Sigmoid colon (tissue), 4 donors: ENCODE data around the gene RANBP9.

Experiments
- CTCF ChIP-seq, 4 experiments: fragments of 450-650 bp in 3 of 4; fragments of 200-600 bp in 1 of 4; IDR thresholded peaks; one replicate each; pipeline ENCODE4 v1.5.1; 2016 to 2019; ENCODE audit warnings: antibody characterized with exemption in 4 of 4, mild to moderate bottlenecking in 3 of 4, moderate library complexity in 2 of 4
- EP300 ChIP-seq, 4 donors: sonication (generic); formaldehyde crosslinking; IDR thresholded peaks; one replicate each; pipeline ENCODE4 v1.6.1; 2017; ENCODE audit warnings: antibody characterized with exemption in 4 of 4
- POLR2AphosphoS5 ChIP-seq, 4 donors: sonication (generic); formaldehyde crosslinking; IDR thresholded peaks; one replicate each; pipeline ENCODE4 v1.6.1; 2017; ENCODE audit warnings: antibody characterized with exemption in 4 of 4

DNA sequence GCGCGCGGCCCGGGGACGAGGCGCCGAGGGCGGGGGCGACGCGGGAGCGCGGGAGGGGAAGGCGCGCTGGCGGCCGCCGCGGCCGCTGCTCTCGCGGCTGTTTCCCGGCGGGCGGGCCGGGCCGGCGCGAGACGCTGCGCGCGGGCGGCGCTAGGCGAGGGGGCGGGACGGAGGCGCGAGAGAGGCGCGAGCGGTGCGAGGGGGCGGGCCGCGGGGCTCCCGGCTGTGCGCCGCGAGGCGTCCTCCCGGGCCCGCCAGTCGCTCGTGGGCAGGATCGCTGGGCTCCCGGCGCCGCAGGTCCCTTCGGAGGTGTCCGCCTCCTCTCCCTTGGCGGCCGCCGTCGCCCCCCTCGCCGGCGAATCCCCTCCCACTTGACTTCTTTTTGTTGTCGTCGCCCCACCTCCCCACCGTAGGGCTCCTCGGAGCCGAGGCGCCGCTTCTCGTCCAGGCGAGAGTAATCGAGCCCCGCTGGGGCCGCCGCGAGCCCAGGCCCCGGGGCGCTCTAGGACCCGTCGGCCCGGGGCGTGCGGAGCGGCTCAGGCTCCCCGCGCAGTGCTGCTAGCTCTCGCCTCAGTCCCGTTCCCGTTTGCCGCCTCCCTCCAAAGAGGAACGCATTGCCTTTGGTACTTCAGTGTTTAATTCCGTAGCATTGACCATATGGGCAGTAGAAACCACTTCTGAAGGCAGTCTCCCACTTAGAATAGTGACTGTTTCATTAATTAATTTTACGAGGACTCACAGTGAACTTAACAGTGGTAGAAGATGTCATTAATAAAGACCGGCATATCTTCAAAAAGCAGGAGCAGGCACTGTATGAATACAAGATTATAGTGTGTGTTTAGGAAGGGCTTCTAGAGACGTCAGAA is at the start of gene RANBP9:
- TF ChIP-seq CTCF (IDR thresholded peaks at IDR 0.05), result no peak
- TF ChIP-seq EP300 (IDR thresholded peaks at IDR 0.05), result peak in 2 of 4 donors; percentile 4 to 39
- peak; percentile 67 to 85 (median 79) for TF ChIP-seq POLR2AphosphoS5 (IDR thresholded peaks at IDR 0.05)
